OCI-LY3 (cell line): ENCODE measurements around the gene TLN1.

Source experiments
- CTCF ChIP-seq: fragments of 200-600, 300-600 bp; sonication (generic); IDR thresholded peaks from 2 replicates; pipeline ENCODE4 v1.5.1; 2014; ENCODE audit warnings: antibody characterized with exemption, low read length, low read depth
- EZH2phosphoT487 ChIP-seq: fragments of 200-600 bp; shearing (Covaris generic); IDR thresholded peaks from 2 replicates; pipeline ENCODE4 v1.6.1; 2018; ENCODE audit warnings: antibody characterized with exemption, mixed run types, low read depth

- TF ChIP-seq CTCF (no peak), EZH2phosphoT487 (no peak)
Measured at GRCh38 chr9:35689542-35690293, 42.3 kb downstream of the TLN1 start, which contains the start of gene TPM2.
